Cardiac fibroblast (primary cell): ENCODE measurements around the gene TANC1.

ENCODE experiments used
- DNase-seq, 2 donors: peaks; one replicate each; pipeline versions ENCODE4 v3.0.0 to v3.0.0-alpha.2; 2010; ENCODE audit warnings: low read depth in 2 of 2
- H3K4me3 ChIP-seq, 2 donors: replicated peaks in 1 of 2; 1 replicate in 1 of 2; 2 replicates in 1 of 2; pipeline ENCODE4 v1.5.1; 2011; ENCODE audit warnings: low read depth in 2 of 2, low read length in 2 of 2, mild to moderate bottlenecking in 2 of 2, moderate library complexity in 1 of 2
- TF ChIP-seq, protein P1 (sequence below): IDR thresholded peaks from one replicate; pipeline ENCODE4 v1.5.1; 2011; ENCODE audit warnings: low read depth, mild to moderate bottlenecking, low read length, inconsistent platforms

TANC1 gene

DNA sequence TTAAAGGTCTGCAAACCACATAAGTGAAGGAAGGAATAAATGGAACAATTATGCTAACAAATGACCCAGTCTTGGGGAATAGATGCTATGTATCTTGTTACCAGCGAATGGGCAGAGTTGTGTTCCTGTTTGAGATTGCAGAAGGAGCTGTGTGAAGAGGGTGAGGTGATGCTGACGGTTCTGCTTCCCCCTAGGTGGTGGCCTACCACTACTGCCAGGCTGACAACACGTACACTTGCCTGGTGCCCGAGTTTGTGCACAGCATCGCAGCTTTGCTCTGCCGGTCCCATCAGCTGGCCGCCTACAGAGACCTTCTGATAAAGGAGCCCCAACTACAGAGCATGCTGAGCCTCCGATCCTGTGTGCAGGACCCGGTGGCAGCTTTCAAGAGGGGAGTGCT is 206.3 kb downstream of the TANC1 start:
- TF ChIP-seq, protein P1, sequence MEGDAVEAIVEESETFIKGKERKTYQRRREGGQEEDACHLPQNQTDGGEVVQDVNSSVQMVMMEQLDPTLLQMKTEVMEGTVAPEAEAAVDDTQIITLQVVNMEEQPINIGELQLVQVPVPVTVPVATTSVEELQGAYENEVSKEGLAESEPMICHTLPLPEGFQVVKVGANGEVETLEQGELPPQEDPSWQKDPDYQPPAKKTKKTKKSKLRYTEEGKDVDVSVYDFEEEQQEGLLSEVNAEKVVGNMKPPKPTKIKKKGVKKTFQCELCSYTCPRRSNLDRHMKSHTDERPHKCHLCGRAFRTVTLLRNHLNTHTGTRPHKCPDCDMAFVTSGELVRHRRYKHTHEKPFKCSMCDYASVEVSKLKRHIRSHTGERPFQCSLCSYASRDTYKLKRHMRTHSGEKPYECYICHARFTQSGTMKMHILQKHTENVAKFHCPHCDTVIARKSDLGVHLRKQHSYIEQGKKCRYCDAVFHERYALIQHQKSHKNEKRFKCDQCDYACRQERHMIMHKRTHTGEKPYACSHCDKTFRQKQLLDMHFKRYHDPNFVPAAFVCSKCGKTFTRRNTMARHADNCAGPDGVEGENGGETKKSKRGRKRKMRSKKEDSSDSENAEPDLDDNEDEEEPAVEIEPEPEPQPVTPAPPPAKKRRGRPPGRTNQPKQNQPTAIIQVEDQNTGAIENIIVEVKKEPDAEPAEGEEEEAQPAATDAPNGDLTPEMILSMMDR: no peak
- no peak for DNase-seq
- H3K4me3 ChIP-seq: no peak overlapping the region

DNA sequence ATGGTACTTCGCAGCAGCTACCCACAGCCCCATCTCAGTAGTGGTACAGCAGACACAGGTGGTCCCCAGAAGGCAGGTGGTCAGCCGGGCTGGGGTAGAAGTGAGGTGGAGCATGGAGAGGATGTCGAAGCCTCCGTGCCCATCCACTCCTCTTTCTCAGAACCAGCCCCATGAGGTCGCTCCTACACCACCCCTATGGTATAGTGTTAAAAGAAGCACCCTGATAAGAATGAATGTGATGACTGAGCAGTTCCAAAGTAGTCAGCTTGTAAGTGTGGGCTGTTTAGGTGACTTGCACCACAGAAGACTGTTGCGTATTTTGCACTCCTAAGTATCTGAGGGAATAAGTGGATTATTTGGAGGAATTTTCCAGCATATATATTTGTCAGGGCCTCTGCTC is 206.7 kb downstream of the TANC1 start:
- TF ChIP-seq, protein P1: no peak
- no peak for DNase-seq
- no peak overlapping the region for H3K4me3 ChIP-seq

DNA sequence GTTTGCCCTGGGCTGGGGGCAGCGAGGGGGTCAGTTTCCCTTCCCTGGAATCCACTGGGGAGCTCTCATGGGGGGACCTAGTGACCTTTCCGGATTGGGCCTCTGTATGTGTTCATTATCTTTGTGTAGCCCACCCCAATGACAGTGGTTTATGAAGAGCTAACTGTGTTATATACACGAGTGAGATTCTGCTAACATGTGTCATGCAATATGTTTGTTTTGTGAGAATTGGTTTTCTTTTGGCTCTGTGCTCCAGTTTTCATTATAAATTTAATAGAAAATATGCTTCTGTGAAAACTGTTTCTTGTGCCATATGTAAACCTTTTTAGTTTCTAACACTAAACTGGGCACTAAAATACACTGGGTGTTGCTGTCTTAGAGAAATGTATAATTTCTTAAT is 207.5 kb downstream of the TANC1 start:
- no peak overlapping the region for H3K4me3 ChIP-seq
- no peak for DNase-seq
- TF ChIP-seq, protein P1: no peak

DNA sequence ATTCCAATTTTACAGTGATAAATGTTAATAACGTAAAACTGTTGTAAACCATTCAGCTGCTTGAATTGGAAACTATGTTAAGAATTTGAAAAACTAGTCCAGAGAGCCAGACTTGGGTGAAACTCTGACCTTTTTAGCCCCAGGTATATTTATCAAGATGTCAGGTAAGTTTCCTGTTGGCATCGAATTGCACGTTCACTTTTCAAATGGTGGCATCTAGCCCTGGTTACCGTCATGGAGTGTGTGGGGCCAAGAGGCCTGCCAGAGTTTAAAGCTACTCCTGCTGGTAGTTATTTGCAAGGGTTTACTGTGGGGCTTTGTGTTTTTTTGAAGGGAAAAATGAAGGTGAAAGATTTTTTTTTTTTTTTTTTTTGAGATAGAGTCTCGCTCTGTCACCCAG is 208.1 kb downstream of the TANC1 start:
- DNase-seq: no peak
- TF ChIP-seq, protein P1: no peak
- H3K4me3 ChIP-seq: no peak overlapping the region

DNA sequence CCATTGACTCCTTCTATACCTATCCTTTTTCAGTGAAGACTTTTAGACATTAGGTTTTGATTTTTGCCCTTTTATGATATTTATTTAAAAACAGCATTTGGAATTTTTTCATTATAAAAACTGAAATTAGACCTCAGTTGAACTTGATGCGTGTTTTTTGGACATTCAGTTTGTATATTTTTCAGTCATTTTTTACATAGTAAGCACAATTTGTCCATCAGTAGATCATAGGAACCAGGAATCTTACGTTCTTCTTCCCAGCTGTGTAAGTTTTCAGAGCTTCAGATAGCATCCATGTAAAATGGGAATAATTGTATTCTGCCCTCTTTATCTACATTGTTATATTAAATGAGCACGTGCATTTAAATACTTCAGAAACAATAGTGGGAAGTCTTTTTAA is 208.9 kb downstream of the TANC1 start:
- TF ChIP-seq, protein P1: no peak
- no peak for DNase-seq
- no peak overlapping the region for H3K4me3 ChIP-seq

DNA sequence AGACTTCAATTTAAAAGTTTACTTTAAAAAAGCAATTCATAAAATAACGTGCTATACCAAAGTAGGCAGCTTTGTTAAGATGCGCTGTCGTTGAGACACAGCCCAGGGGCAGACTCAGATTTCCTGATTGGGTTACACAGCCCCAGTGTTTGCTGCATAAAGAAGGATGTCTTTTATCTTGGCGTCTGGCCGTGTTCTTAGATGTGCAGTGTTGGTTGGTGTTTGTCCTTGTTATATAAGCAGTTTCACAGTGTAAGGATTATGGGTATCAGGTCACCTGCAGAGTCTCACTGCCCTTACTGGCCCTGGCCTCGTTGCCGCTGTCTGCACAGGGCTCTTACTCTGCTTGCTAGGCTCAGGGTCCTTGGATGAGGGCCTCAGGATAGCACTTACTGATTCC is 209.5 kb downstream of the TANC1 start:
- DNase-seq: no peak
- TF ChIP-seq, protein P1: no peak
- H3K4me3 ChIP-seq: no peak overlapping the region

DNA sequence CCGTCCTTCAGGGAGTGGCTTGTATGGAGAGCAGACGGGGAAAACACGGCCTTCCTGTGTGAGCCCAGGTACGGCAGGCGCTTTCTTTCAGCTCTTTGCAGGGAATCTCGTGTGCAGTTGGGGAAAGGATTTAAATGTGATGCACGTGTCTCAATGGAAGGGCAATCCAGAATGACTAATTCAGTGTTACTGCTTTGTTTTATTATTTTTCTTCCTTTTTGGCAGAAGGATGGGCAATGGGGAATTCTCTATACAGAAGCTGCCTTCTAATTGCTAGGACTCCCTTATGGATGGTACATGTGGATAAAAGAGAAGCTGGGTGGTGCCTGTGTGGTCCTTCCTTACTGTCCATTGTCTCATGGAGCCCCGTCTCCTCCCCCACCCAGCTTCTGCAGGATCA is 210.7 kb downstream of the TANC1 start:
- TF ChIP-seq, protein P1: no peak
- H3K4me3 ChIP-seq: no peak overlapping the region
- DNase-seq: no peak
